Stimulated activated CD8-positive, alpha-beta memory T cell treated with anti-CD3 and anti-CD28 coated beads, Interleukin-7, amount 100 ng/mL, for 1 hour (primary cell): ENCODE data around the gene NLGN1.
"Not testable (repeated sequence)": the region's sequence is repeated elsewhere in the genome, so short reads cannot be mapped to it uniquely, and the experiment has no call there.

Source experiments
- DNase-seq, 2 donors: peaks; one replicate each; pipeline ENCODE4 v3.0.0-alpha.2; 2020; ENCODE audit warnings: low read depth in 2 of 2

The NLGN1 gene

DNA sequence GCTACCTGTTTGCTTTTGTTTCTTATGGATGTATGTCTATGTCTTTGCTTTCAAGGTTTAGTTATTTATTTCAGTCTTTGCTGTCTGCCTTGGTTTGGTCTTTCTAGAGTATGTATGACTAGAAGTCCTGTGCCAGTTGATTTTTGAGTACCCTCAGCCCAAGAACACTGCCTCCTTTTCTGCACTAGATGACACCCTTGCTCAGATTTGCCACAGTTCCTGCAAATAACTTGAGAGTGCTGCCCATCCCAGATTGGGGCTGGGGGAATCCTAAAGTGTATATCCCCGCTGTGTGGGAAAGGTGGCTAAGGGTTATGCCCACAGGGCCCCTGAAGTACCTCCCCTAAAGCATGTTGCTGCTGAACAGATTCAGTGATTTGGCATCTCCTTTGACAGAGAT, 32.0 kb downstream of the NLGN1 start:
- no peak for DNase-seq

DNA sequence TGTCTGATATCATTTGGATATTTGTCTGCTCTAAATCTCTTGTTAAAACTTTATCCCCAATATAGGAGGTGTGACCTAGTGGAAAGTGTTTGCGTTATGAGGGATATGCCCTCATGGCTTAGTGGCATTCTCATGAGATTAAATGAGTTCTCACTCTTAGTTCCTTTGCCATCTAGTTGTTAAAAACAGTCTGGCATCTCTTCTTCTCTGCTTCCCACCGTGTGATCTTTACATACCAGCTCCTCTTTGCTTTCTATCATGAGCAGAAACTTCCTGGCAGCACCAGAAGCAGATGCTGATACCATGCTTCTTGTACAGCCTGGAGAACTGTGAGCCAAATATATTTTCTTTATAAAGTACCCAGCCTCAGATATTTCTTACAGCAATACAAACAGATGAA, 33.0 kb downstream of the NLGN1 start:
- DNase-seq = no peak

DNA sequence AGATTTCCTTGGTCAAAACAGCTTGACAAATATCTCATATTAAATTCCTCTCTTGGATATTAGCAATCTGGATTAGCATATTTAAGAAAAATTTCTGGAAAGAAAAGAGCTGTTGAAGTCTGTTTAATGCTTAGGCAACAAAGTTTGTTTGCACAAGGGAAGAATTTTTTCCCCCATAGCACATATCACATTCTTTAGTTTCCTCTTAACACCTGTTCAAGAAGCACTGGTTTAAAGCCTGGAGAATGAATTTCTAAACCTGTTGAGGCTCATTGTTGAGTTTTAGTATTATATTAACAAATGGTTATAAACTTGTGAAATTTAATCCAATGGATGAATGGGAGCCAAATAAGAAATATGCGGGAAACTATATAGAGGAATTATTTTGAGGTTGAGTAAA, 41.5 kb downstream of the NLGN1 start:
- no peak for DNase-seq

DNA sequence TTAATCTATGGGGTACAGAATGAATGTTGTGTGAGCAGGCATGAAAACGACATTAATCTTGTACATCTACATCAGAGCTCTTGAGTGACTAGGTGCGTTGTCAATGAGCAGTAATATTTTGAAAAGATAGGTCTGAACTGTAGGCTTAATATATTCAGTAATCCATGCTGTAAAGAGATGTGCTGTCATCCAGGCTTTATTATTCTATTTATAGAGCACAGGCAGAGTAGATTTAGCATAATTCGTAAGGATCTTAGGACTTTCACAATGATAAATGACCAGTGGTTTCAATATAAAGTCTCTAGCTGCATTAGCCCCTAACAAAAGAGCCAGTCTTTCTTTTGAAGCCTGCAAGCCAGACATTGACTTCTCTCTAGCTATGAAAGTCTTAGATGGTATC, 43.0 kb downstream of the NLGN1 start:
- DNase-seq = no peak

DNA sequence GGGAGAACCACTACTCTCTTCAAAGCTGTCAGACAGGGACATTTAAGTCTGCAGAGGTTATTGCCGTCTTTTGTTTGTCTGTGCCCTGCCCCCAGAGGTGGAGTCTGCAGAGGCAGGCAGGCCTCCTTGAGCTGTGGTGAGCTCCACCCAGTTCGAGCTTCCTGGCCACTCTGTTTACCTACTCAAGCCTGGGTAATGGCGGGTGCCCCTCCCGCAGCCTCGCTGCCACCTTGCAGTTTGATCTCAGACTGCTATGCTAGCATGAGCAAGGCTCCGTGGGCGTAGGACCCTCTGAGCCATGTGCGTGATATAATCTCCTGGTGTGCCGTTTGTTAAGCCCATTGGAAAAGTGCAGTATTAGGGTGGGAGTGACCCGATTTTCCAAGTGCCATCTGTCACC, 54.0 kb downstream of the NLGN1 start:
- not testable (repeated sequence) for DNase-seq

DNA sequence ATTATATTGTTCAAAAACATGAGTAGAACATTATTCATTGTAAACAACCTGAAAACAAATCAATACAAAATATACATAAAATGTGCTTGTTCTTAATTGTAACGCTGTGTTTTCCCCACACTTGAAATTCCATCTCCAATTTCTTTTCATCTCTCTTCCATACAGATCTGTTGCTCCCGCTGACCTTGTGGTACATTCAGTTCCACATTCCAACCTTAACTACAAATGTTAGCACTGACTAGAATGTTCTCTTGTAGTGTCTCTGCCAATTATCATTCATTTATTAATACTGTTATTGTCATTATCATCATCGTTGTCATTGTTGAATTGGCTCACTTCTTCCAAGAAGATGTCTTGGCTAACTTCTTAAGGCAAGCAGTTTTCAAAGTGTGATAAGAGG, 65.7 kb downstream of the NLGN1 start:
- DNase-seq = no peak

DNA sequence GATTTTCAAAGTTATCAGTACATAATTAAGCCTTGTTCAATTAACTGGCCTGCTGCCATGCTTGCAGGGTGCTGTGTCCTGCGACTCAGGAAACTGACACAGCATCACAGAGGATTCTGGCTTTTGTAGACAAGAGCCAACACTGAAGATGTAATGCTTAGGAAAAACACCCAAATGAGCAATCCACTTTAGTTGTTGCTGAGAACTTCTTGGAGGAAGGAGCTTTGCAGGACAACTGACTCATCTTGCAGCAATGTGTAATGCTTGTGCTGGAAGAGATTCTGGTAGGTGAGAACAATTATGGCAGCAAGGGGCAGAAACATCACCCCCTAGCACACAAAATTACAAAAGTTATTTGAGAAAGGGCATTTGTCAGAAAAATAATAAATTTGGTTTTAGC, 67.6 kb downstream of the NLGN1 start:
- no peak for DNase-seq

DNA sequence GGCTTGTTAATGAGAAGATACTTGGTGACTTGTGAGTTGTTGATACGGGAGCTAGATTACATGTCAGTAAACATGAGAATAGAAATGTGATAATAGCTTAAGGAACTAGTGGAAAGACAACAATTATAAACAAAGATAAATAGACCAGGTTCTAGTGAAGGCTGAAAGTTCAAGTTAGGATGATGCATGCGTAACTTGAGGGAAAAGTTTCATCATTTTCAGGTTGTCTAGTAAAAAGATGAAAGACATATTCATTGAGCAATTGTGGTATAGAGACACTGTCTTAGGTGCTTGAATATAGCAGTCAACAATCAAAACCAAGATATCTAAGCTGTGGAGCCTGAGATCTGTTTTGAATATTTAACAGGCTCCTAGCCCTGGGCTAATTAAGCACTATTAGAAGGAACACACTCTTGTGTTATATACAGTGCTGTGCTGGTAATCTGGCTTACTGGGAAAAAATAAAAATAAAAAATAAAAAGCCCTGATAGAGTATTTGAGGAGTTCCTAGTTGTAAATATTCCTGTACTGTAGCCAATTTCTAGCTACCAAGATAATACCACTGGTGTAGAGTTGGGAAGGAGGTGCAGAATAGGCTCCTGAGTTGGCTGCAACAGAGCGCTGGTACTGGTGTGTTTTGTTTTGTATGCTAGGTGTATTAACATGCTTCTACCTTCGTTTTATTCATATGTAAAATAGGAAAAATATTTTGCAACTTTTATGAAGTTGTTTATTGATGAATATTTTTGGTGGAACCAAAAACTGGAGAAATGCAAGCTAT, 68.5 kb downstream of the NLGN1 start:
- DNase-seq = no peak

DNA sequence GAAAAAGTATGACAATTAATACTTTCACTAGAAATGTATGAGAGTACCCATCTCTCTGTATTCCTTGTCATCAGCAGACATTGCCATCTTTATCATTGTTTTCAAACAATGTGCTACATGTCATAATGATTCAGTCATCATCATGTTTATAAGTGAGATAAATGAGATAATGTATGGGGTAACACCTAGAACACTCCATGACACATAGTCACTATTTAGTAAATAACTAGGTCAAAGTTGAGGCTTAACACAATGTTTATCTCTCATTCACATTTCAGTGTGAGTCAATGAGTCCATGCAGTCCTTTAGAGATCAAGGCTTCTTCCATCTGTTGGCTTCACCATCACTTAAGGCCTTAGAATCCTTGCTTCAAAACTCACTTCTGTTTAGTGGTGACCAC, 70.0 kb downstream of the NLGN1 start:
- no peak for DNase-seq

DNA sequence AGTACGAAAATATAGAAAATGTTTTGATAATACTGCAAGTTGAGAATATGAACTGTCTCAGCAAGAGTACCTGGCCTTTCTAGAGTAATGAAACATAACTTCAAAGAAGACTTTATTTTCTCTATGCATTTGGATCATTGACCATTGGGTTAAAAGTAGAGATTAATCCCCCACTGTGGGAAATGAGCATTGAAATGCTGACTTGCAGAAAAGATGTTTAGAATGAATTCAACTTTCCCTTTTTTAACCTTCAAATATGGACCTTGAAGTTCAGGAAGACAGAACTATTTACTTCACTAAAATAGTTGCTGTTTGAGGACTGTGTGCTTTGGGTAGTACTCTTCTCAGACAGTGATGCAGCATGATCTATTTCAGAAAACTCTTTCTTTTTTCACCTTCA, 75.7 kb downstream of the NLGN1 start:
- DNase-seq = no peak

DNA sequence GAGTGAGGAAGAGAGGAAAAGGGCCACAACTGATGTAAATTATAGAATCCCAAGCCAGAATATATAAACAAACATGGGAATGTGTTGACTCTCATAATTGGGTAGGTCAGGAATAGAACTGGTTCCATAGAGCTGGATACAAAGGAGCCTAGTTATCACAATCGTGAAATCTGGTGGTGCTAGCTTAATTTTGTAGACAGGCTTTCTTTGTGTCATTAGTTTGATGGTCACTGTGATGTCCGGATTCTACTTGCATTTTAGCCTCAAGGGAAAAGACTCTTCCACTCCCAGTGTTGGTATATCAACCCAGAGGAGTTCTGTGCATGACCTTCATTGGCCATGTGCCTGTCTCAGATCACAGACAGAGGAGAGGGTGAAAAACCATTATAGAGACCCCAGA, 81.8 kb downstream of the NLGN1 start:
- no peak for DNase-seq

DNA sequence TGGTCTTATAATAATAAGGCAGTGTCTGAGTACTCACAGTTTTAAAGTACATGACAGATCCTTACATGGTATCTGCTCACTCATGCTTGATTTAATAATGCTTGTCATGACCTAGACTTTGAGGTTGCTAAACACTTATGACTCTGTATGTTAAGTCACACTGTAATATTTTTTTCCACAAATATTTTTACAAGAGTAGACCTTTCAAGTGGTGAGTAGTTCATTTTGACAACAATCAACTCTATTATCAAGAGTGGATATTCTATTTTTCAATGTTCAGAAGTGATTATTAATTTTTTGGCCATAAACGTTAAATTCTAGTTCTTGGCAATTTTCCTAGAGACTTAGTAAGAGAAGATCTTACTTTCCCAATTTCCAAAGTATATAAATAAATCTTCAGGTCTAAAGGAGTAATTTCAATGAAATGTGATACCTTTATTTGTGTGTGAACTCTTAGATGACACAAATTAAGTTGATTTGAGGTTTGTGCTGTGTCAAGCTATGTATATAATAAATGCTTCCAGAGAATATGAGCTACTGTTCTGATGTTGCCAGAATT, 104.5 kb downstream of the NLGN1 start:
- no peak for DNase-seq

DNA sequence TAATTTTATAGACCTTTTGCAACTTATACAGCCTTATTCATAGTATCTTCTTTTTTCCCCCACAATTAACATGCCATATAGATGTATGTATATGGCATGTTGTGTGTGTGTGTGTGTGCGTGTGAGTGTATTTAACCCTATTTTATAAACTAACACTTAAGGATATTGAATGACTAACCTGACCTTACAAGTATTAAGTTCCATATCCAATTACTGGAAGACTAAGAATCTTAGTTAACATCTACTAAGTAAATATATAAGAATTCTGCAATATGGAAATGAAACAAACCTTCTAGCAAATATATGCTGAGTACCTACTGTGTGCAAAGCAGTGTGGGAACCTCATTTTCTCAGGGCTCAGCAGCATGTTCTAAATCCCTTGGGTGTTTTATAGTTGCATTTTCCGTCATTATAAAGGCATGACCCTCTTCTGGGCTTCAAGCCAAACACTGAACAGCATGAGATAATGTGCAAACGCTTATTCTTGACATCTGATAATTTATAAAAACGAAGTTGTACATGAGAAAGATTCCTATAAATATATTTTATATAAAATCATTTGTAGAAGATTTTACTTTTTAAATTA, 105.5 kb downstream of the NLGN1 start:
- DNase-seq = no peak

DNA sequence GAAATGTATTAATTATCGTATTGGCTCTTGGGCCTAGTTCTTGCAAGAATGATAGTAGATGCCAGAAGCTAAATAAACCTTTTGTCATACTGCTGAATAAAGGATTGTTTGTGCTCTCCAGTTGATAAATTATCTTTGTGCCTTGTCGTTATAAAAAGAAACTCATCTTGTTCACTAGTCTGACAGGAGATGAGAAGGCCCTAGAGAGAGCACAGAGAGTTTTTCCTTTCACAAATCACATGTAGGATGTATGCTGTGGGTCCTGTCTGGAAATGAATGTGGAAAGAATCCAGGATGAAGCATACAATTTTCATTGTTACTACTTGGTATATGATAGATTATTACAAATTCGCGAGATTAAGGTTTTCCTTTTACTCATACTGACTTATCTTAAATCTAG, 113.0 kb downstream of the NLGN1 start:
- DNase-seq = no peak

DNA sequence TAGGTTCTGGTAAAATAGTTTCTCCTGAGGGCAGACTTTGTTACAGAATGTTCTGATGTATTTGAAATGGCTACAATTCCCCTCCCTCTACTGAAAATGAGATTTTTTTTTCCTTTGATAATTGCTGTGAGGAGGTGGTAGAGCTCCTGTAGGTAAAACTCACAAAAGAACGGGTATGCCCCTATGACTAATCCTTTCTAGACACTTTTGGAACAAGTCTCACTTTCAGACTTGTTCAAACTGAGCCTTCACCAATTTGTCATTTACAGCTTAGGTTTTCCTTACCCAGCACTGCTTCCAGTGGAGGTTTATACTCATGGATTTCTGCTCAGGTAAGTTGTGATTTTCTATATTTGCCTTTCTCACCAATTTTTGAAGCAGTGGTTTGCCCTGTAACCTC, 115.6 kb downstream of the NLGN1 start:
- no peak for DNase-seq

DNA sequence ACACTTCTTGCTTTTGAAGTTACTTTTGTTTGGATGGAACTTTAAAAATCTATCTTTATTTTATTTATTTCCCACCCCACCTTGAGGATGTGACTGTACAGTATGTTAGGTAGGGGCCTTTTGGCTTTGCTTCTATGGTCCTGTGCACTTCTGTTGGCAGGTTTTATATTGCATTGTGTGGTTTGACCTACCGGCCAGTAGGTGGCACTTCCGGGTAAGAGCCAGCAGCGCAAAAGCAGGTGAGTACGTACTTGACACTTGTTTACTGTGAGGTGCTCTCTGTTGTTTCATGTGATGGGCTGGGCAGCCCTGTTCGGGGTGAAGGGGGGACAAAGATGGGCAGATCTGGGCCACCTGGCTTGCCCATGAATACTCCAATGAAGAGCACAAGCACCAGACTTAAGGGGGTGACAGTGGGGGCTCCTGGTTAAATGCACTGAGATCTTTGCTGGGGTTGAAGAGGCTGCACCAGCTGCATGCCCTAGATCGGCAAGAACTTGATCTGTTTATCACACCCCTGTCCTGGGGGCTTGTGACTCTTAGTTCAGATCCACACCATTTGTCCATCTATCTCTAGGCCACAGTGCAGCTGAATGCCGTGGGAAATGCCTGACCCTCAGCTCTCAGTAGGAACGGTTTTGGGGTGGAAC, 131.6 kb downstream of the NLGN1 start:
- DNase-seq = no peak

DNA sequence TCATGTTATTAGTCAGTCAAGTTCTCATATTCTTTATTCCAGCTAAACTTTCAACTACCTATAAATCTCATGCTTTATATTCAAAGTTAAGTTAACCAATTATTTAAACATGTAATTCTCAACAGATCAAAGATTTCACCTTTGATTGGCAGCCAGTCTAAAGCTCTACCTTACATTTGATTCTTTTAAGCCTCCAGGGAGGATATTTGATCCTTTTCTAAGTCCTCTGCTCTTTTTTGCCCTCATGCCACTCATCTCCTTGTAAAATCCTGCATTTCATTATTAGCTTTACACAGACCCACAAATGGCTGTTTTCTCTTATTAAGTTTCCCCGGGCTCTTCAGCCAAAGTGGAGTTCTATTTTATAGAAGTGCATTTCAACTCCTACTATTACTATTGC, 134.1 kb downstream of the NLGN1 start:
- no peak for DNase-seq

DNA sequence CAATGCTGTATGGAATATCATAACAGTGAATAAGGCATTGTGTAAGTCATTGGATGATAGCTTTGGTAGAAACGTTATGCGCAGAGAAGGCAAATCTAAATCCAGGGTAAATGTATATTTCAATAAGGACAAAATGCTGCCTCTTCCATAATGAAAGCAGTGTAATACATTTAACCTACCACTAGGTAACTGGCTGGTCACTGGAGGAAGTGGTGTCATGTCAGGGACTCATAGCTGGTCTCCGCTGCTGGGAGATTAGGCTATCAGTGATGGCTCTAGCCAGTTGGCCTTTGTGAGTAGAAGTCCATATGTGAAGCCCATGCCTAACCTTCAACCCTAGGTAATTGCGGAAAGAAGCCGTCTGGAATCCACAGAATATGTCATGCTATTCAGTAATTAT, 140.9 kb downstream of the NLGN1 start:
- no peak for DNase-seq

DNA sequence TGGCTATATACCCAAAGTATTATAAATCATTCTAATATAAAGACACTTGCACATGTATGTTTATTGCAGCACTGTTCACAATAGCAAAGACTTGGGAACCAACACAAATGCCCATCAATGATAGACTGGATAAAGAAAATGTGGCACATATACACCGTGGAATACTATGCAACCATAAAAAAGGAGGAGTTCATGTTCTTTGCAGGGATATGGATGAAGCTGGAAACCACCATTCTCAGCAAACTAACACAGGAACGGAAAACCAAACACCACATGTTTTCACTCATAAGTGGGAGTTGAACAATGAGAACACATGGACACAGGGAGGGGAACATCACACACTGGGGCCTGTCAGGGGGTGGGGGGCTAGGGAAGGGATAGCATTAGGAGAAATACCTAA, 148.0 kb downstream of the NLGN1 start:
- DNase-seq = not testable (repeated sequence)

DNA sequence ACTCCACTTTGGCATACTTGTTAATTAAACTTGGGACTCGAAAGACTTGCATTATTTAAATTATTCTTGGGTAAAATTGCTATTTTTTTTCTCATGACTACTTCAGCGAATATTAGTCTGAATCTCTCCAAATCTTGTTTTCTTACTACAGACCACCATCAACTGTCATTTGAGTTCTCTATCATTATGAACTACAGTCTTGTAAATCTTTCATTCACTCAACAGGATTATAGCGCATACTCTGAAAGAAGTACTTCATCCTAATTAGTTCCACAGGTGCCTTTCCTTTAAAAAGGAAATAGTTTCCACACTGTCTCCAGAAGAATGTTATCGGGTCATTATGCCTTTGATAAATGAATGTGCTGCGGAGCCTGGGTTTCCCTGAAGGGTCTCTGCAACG, 149.5 kb downstream of the NLGN1 start:
- no peak for DNase-seq

DNA sequence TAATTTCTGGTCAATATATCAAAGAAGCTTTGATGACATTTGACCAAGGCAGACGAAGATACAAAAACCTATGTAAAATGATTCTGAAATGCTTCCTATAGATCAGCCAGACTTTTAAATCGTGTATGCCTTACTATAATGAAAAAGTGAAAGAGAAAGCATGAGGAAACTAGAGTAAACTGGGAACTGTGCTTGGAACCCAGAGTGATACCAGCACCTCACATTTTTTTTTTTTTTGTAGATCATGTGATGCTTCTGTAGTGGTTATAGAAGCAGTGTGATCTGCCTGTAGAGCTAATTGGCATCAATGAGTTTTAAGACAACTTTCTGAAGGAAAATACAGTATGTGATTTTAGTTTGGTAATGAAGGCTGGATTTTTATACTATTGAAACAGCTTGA, 150.7 kb downstream of the NLGN1 start:
- no peak for DNase-seq

DNA sequence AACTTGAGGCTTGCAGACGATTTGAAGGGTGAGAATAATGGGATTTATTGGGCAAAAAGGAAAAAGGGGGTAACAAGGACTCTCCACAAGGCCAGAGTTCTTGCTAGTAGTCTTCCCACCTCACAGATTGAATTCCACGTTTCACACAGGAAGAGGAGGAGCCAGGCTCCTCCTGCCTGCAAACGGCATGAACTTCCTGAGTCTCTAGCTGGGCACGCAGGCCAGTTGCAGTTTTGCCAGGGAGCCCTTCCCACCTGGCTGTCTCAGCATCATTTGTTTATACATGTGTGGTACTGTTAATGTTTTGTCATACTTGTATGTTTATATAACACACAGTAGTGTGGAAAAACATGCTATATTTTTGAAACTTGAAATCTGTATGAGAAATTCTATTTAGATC, 155.0 kb downstream of the NLGN1 start:
- no peak for DNase-seq

DNA sequence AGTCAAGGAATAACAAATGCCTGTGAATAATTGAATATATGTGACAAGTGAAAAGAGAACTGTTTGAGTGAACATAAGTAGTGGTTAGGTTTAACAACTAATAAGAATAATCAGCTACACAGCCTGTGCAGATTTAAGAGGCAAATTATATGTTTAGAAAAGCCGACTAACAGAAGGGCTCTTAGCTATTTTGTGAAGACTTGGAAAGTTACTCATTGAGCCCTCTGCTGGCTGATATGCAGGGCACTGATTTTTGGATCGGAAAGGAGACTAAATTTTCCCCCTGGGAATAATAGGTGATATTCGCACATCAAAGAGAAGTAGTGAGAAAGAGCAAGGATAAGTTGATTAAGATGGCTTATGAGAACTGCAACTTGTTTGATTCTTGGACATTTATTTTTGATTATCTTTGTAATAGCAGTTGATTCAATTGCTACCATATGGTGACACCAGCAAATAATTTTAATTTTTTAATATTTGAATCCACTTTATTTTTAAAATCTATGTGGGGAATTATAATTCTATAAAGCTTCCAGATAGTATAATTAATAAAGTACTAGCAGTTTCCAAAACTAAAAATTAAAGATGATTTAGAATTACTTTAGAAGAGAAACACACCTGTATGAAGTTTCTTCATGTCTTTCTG, 156.2 kb downstream of the NLGN1 start:
- no peak for DNase-seq
